GM23338 (cell line): Measurements from ENCODE around the gene TAS2R41.

ENCODE experiments used
- TF ChIP-seq, protein P1 (sequence below), 2 experiments: fragments of 200-600 bp in 1 of 2; sonication (generic) in 1 of 2; conservative IDR thresholded peaks; 2 replicates each; pipeline versions ENCODE4 v1.5.1 to v1.6.1; 2016 to 2017; ENCODE audit warnings: antibody characterized with exemption in 2 of 2, low read depth in 2 of 2, mild to moderate bottlenecking in 2 of 2, moderate library complexity in 1 of 2
- TF ChIP-seq, protein P2 (sequence below): IDR thresholded peaks from one replicate; pipeline ENCODE4 v1.6.1; 2018; ENCODE audit warnings: antibody characterized with exemption; ENCODE audit not compliant: unreplicated experiment

DNA sequence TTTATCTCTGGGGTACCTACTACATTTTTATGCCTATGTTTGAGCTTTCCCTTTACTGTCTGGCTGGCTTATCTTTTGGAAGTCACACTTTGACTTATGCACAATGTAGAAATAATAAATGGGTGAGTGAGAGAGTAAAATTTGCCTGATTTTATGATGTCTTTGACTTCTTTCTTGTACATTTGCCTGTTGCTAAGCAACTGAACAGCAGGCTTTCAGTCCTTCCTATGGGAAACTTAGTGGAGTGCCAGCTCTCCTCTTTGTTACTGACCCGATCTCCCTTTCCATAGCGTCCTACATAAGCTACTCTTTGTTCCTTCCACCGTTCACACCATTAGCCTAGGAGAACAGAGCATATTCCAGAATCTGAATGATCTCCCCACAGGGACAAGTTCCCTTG is 30.2 kb upstream of the TAS2R41 start:
- TF ChIP-seq, protein P1, sequence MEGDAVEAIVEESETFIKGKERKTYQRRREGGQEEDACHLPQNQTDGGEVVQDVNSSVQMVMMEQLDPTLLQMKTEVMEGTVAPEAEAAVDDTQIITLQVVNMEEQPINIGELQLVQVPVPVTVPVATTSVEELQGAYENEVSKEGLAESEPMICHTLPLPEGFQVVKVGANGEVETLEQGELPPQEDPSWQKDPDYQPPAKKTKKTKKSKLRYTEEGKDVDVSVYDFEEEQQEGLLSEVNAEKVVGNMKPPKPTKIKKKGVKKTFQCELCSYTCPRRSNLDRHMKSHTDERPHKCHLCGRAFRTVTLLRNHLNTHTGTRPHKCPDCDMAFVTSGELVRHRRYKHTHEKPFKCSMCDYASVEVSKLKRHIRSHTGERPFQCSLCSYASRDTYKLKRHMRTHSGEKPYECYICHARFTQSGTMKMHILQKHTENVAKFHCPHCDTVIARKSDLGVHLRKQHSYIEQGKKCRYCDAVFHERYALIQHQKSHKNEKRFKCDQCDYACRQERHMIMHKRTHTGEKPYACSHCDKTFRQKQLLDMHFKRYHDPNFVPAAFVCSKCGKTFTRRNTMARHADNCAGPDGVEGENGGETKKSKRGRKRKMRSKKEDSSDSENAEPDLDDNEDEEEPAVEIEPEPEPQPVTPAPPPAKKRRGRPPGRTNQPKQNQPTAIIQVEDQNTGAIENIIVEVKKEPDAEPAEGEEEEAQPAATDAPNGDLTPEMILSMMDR (conservative IDR thresholded peaks at IDR 0.05; ENCODE audit: low read depth in 2 of 2), result no peak
- TF ChIP-seq, protein P2, sequence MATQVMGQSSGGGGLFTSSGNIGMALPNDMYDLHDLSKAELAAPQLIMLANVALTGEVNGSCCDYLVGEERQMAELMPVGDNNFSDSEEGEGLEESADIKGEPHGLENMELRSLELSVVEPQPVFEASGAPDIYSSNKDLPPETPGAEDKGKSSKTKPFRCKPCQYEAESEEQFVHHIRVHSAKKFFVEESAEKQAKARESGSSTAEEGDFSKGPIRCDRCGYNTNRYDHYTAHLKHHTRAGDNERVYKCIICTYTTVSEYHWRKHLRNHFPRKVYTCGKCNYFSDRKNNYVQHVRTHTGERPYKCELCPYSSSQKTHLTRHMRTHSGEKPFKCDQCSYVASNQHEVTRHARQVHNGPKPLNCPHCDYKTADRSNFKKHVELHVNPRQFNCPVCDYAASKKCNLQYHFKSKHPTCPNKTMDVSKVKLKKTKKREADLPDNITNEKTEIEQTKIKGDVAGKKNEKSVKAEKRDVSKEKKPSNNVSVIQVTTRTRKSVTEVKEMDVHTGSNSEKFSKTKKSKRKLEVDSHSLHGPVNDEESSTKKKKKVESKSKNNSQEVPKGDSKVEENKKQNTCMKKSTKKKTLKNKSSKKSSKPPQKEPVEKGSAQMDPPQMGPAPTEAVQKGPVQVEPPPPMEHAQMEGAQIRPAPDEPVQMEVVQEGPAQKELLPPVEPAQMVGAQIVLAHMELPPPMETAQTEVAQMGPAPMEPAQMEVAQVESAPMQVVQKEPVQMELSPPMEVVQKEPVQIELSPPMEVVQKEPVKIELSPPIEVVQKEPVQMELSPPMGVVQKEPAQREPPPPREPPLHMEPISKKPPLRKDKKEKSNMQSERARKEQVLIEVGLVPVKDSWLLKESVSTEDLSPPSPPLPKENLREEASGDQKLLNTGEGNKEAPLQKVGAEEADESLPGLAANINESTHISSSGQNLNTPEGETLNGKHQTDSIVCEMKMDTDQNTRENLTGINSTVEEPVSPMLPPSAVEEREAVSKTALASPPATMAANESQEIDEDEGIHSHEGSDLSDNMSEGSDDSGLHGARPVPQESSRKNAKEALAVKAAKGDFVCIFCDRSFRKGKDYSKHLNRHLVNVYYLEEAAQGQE, result no peak
